ENCODE measurements around the gene NINJ1. TPM values are rescaled to one million over a fixed set of nuclear protein-coding genes. Genes with fewer than 3 reads are reported as not detected.

Gene NINJ1
- total RNA-seq, 2 donors from 2014 or later = 20.1 to 21.9 TPM

DNA sequence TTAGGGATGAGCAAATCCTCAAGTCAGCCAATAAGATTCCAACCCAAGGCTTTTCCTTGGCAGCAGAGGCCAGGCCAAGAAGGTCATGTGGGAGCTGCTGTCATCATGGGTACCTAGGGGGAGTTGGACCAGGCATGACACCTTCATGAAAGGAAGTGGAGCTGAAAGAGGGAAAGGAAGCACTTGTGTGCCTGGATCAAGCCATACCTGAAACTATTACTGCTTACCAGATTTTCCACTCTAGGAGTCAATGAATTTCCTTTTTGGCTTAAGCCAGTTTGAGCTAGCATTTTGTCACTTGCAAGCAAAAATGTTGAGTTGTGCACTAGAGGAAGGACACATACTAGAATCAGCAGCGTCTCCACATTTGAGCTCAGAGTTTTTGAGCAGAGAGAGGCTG, 35.4 kb upstream of the NINJ1 start:
- no peak for ATAC-seq
- H3K27ac Mint-ChIP-seq = no peak overlapping the region
- no peaks in the 10 kb centered on the region for H3K9me3 Mint-ChIP-seq
- peaks cover 0 to 15% of the 10 kb centered on the region in 2 donors for H3K27me3 Mint-ChIP-seq
- H3K4me1 Mint-ChIP-seq (ENCODE audit: low read depth in 2 of 2) = peaks cover 3 to 6% of the 10 kb centered on the region in 2 donors
- no peaks in the 10 kb centered on the region for H3K36me3 Mint-ChIP-seq
- no peak for DNase-seq (ENCODE audit: low spot score)
- no peak overlapping the region for H3K4me3 Mint-ChIP-seq

DNA sequence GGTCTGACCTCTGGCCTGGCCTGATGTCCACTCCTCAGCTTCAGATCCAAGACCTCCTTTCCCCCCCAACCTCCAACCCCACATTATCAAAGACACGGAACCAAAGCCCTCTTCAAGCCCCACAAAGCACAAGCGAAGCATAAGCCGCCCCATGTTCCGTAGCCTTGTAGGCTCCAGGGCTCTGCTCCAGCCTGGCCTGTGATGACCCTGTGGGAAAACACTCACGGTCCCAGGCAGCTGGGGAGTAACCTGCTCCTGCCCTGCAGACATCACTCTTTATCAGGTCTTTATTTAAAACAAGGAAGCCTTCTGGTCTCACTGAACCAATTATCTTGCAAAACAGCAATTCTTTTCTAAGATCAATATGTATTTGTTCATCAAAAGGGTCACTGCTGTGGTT, 34.5 kb upstream of the NINJ1 start:
- Mint-ChIP-seq H3K27me3 (peaks cover 0 to 15% of the 10 kb centered on the region in 2 donors), H3K27ac (no peak overlapping the region), H3K36me3 (no peaks in the 10 kb centered on the region), H3K4me1 (ENCODE audit: low read depth in 2 of 2) (peaks cover 0 to 3% of the 10 kb centered on the region in 2 donors), H3K9me3 (no peaks in the 10 kb centered on the region), H3K4me3 (no peak overlapping the region)
- ATAC-seq (no peak), DNase-seq (ENCODE audit: low spot score) (no peak)

DNA sequence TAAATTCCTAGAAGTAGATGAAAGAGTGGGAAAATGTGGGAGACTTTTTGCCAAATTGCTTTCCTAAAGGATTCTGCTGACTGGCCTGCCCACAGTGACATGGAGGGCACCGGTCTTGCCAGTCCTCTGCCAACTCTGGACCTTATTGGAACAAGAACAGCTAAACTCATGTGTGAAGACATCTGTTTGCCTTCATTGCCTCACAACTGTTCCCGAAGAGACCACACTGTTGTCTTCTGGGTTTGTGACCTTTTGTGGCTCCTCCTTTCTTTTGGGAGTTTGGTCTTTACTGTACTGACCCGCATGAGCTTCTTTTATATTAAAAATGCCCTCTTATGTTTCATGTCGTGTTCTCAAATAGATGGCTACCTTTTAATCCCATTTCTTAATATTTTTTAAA, 33.8 kb upstream of the NINJ1 start:
- Mint-ChIP-seq H3K4me3 (no peak overlapping the region), H3K36me3 (no peaks in the 10 kb centered on the region), H3K4me1 (ENCODE audit: low read depth in 2 of 2) (no peaks in the 10 kb centered on the region), H3K27me3 (peaks cover 0 to 15% of the 10 kb centered on the region in 2 donors), H3K9me3 (no peaks in the 10 kb centered on the region), H3K27ac (no peak overlapping the region)
- DNase-seq (ENCODE audit: low spot score) (no peak), ATAC-seq (no peak)

DNA sequence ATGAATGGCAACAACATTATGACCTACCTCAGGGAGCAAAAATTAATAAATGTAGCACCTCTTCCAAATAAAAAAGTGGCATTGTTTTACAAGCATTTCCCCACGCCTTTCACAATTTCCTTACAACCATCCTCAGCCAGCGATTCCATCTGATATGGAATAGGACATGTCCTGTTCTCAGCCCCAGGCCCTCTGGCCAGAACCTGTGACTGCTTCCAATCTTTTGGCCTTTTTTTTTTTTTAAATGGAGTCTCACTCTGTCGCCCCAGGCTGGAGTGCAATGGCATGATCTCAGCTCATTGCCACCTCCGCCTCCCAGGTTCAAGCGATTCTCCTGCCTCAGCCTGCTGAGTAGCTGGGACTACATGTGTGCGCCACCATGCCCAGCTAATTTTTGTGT, 33.1 kb upstream of the NINJ1 start:
- Mint-ChIP-seq H3K4me1 (ENCODE audit: low read depth in 2 of 2) (no peaks in the 10 kb centered on the region), H3K27me3 (peaks cover 0 to 13% of the 10 kb centered on the region in 2 donors), H3K9me3 (no peaks in the 10 kb centered on the region), H3K4me3 (no peak overlapping the region), H3K27ac (no peak overlapping the region), H3K36me3 (no peaks in the 10 kb centered on the region)
- DNase-seq (ENCODE audit: low spot score) = no peak
- ATAC-seq = no peak

DNA sequence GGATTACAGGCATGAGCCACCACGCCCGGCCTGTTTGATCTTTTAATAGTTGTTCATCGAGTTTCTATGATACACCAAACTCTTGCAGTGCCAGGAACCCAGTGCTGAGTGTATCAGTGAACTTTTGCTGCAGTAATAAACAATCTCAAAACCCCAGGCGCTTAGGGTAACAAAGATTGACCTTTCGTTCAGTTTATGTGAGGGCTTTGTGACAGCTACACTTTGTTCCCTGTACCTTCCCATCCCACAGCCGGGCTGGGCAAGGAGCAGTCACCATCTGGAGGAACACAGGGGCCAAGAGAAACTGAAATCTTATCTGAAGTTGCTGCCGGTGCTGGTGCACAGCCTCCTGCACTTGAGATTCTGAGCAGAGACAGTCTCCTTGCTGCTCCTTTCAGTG, 32.6 kb upstream of the NINJ1 start:
- Mint-ChIP-seq H3K9me3 (no peaks in the 10 kb centered on the region), H3K27me3 (peaks cover 0 to 12% of the 10 kb centered on the region in 2 donors), H3K4me1 (ENCODE audit: low read depth in 2 of 2) (no peaks in the 10 kb centered on the region), H3K4me3 (no peak overlapping the region), H3K27ac (no peak overlapping the region), H3K36me3 (no peaks in the 10 kb centered on the region)
- ATAC-seq (no peak), DNase-seq (ENCODE audit: low spot score) (no peak)

DNA sequence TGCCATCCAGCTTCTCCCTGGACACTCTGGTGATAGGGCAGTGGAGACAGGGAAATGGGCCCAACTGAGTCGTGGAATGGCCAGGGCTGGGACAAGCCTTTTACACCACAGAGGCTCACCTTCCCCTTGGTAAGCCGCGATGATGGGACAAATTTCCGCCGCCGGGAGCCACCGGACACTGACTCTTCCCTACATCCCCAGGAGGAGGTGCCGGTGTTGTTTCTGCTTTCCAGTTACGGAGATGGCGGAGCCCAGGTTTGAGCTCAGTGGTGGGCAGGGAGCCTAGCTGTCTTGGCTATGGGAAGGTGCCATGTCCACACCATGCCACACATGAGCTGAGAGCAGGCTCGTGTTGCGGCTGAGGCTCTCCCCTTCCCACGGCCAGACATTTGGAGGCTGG, 30.0 kb upstream of the NINJ1 start:
- no peak overlapping the region for H3K27ac Mint-ChIP-seq

DNA sequence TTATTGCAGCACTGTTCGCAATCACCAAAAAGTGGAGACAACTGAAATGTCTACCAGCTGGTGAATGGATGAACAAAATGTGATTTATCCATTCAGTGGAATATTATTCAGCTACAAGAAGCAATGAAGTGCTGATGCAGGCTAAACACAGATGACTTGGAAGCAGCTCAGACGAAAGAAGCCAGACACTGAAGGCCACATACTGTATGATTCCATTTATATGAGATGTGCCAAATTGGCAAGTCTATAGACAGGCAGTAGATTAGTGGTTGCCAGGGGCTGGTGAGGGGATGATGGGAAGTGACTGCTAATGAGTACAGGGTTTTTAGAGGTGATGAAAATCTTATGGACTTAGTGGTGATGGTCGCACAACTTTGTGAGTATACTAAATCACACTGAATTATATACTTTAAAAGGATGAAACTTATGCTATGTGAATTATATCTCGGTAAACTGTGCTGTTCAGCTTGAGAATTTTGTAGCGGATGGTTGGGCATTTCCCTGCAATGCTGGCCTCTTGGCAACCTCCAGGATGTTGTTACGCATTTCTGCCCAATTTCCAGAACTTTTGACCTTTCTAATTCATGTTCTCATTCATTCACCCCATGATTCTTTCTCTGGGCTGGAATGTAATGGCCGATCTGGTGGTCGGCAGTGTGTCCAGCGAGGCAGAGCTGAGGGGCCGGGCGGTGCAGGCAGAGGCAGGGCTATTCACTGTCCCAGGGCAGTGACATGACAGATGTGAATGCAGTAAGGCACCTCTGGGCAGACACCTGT, 27.9 kb upstream of the NINJ1 start:
- ATAC-seq (no peak), DNase-seq (ENCODE audit: low spot score) (no peak)
- H3K27ac Mint-ChIP-seq = no peak overlapping the region
- H3K4me3 Mint-ChIP-seq = no peak overlapping the region
- peaks cover 0 to 7% of the 10 kb centered on the region in 2 donors for H3K27me3 Mint-ChIP-seq
- H3K9me3 Mint-ChIP-seq = no peaks in the 10 kb centered on the region
- H3K4me1 Mint-ChIP-seq (ENCODE audit: low read depth in 2 of 2) = peaks cover 6% of the 10 kb centered on the region in 2 donors
- no peaks in the 10 kb centered on the region for H3K36me3 Mint-ChIP-seq

More for the DNA sequence above, 30.0 kb upstream of the NINJ1 start:
- H3K9me3 Mint-ChIP-seq = no peaks in the 10 kb centered on the region
- peaks cover 6% of the 10 kb centered on the region in 2 donors for H3K4me1 Mint-ChIP-seq (ENCODE audit: low read depth in 2 of 2)
- no peak overlapping the region for H3K4me3 Mint-ChIP-seq
- no peaks in the 10 kb centered on the region for H3K36me3 Mint-ChIP-seq
- ATAC-seq (no peak), DNase-seq (ENCODE audit: low spot score) (no peak)
- H3K27me3 Mint-ChIP-seq = peaks cover 0 to 9% of the 10 kb centered on the region in 2 donors

DNA sequence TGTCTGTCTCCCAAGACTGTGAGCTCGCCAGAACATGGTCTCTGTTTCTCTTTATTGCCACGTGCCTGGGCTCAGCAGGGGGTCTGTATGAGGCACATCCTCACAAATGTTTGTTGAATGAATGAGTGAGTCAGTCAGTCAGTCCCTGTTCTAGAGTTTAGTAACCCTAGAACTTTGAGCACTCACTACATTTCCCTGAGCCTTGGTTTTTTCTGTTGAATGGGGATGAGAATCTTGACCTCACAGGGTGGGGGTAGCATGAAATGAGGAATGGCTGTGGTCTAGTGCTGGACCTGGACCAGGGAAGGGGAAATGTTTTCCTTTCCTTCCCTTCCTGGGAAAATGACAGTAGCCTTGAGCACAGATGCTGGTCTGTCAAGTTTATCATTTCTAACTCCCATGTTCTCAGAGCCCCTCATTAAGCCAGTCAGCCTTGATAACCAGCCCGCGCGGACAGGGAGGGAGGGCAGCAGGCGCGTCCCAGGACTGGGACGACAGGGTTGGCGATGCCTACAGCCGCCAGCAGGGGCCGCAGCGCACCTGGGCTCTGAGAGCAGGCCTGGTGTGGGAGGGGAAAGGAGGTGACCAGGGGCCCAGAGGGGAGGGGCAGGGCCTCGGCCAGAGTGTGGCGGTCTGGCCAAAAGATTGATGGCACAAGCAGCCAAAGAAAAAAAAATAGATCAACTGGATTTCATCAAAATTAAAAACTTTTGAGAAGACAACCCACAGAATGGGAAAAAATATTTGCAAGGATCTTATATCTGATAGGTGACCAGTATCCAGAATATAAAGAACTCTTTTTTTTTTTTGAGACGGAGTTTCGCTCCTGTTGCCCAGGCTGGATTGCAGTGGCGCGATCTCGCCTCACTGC, 25.8 kb upstream of the NINJ1 start:
- Mint-ChIP-seq H3K36me3 (no peaks in the 10 kb centered on the region), H3K9me3 (no peaks in the 10 kb centered on the region), H3K4me1 (ENCODE audit: low read depth in 2 of 2) (peaks cover 17 to 22% of the 10 kb centered on the region in 2 donors), H3K4me3 (no peak overlapping the region), H3K27me3 (peaks cover 0 to 3% of the 10 kb centered on the region in 2 donors), H3K27ac (no peak overlapping the region)
- DNase-seq (ENCODE audit: low spot score) (peak; percentile 75), ATAC-seq (peak; percentile 72 to 88)

DNA sequence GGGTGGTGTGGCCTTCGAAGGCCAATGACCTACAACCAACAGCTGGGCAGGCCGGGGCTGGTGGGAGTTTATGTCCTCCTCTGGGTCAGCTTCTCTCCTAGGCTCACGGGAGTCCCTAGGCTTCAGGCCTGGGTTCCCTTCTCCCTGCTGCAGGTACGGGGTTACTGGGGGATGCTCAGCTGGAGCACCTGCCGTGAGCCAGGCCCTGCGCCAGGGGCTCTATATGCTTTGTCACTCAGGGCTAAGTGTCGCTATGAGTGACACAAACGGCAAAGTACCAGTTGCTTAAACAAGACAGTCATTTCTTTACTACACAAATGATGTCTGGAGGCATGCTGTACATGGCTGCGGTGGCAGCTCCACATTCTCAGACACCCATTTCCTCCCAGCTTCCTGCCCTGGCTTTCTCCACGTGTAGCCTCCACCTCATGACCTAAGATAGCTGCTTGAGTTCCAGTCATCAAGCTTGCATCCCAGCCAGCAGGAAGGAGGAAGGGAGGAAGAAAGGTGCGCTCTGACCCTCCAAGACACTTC, 22.5 kb upstream of the NINJ1 start:
- peaks cover 0 to 3% of the 10 kb centered on the region in 2 donors for H3K27me3 Mint-ChIP-seq
- H3K36me3 Mint-ChIP-seq = no peaks in the 10 kb centered on the region
- no peak overlapping the region for H3K4me3 Mint-ChIP-seq
- peak overlapping the region; percentile 59 to 77 for H3K27ac Mint-ChIP-seq
- no peaks in the 10 kb centered on the region for H3K9me3 Mint-ChIP-seq
- ATAC-seq (peak; percentile 82 to 94), DNase-seq (ENCODE audit: low spot score) (no peak)
- peaks cover 17 to 22% of the 10 kb centered on the region in 2 donors for H3K4me1 Mint-ChIP-seq (ENCODE audit: low read depth in 2 of 2)

DNA sequence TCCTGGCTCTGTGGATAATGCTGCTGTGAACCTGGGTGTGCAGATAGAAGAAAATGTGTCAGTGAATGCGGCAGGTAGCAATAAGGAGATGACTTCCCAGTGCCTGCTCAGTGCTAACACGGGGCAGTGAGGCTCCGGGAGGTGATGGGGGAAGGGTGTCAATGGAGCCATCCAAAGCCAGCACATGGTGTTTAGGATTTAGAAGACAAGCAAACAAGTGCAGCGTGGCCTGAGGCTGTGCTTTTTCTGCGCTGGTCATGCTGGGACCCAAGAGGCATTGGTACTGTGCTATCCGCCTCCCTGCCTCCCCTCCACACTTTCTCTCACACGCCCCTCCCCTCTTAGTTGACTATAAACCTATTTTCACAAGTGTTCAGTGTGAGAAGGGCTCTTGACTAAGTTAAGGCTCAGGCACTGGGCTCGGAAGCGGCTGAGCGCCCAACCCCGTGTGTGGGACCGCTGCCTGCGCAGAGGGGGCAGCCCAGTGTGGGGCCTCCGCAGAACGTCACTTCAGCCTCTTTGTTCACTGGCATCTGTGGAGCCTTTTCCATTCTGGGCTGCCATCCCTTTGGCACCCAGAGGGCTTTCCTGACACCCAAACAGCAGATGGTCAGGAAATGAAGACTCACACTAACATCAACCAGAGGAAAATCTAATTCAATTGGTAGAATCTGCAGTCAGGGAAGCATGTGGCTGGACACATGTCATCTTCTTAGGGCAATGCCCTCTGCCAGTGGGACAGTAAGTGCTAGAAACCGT, 21.8 kb upstream of the NINJ1 start:
- Mint-ChIP-seq H3K4me3 (no peak overlapping the region), H3K27me3 (peaks cover 0 to 3% of the 10 kb centered on the region in 2 donors)
- peak in 1 of 2 donors; percentile 36 for ATAC-seq

DNA sequence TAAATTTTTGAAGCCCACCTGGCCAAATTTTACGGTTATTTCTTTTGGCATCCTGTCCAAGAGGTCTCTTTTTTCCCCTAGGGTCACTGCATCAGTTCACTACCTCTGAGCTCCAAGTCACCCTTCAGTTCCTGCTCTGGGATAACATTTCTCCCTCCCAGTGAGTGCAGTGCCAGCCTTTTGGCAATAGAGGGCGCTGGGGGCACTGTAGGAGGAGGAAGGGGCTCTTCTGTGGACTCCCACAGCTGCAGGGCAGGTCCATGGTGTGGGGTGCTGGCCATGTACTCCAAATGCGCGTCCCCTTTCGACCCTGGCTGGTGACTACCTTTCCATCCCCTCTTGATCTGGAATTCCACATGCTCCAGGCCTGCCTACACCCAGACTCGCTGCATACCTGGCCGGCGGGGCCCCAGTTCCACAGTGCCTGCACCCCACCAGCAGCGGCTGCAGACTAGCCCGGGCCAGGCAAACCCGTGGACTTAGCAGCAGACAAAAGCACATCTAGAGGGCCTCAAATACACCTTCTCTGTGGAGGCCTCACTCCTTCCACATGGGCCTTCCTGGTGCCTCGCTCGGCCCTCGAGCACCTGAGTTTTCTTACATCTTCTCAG, 20.3 kb upstream of the NINJ1 start:
- H3K27me3 Mint-ChIP-seq = peaks cover 0 to under 1% of the 10 kb centered on the region in 2 donors
- no peaks in the 10 kb centered on the region for H3K9me3 Mint-ChIP-seq
- no peak for ATAC-seq
- H3K36me3 Mint-ChIP-seq = no peaks in the 10 kb centered on the region
- peaks cover 15 to 25% of the 10 kb centered on the region in 2 donors for H3K4me1 Mint-ChIP-seq (ENCODE audit: low read depth in 2 of 2)
- no peak for DNase-seq (ENCODE audit: low spot score)
- no peak overlapping the region for H3K4me3 Mint-ChIP-seq
- no peak overlapping the region for H3K27ac Mint-ChIP-seq

More for the DNA sequence above, 21.8 kb upstream of the NINJ1 start:
- no peaks in the 10 kb centered on the region for H3K36me3 Mint-ChIP-seq
- peak overlapping the region; percentile 59 to 77 for H3K27ac Mint-ChIP-seq
- H3K4me1 Mint-ChIP-seq (ENCODE audit: low read depth in 2 of 2) = peaks cover 17 to 22% of the 10 kb centered on the region in 2 donors
- no peak for DNase-seq (ENCODE audit: low spot score)
- H3K9me3 Mint-ChIP-seq = no peaks in the 10 kb centered on the region

DNA sequence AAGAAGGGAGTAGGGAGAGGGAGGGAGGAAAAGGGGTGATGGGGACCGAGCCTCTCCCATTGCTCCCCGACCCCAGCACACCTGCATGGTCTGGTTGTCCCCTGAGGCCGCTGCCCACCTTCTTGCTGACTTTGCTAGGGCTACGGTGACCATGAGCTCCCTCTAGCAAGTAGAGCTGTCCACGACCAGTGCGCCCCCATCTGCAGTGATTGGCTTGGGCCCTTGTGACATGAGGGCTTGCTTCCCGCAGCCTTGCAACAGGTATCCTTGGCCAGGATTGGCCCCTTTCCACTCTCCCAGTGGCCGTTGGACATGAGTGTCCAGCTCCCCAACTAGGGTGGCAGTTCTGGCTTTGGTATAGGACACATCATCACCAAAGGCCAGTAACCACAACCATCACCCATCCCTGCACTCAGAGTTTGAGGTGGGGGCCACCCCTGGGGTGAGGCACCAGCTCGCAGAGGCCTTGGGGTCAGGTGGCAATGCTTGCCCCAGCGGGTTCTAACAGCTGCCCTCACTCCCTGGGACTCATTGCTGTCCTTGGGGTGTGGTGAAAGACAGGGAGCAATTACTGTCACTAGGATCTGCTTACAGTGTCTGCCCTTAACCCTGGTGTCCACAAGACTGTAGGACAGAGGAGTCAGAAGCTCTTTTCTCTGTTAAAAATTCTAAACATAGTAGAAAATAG, 17.2 kb upstream of the NINJ1 start:
- peaks cover 21 to 27% of the 10 kb centered on the region in 2 donors for H3K4me1 Mint-ChIP-seq (ENCODE audit: low read depth in 2 of 2)
- peaks cover 4% of the 10 kb centered on the region for H3K9me3 Mint-ChIP-seq
- ATAC-seq (no peak), DNase-seq (ENCODE audit: low spot score) (no peak)
- H3K4me3 Mint-ChIP-seq = no peak overlapping the region
- H3K27ac Mint-ChIP-seq = peak overlapping the region in 1 of 2 donors; percentile 79
- H3K27me3 Mint-ChIP-seq = no peaks in the 10 kb centered on the region
- H3K36me3 Mint-ChIP-seq = peaks cover 8% of the 10 kb centered on the region

Measured in natural killer cell treated with Interleukin-12 subunit alpha and Interleukin-12 subunit beta and Interleukin-15 and Interleukin-18, amount 100 ng/mL, for 72 hours (primary cell).